PFSK-1 (cell line): Measurements from ENCODE around the gene OOSP4B.

ENCODE experiments used
- POLR2AphosphoS5 ChIP-seq: IDR thresholded peaks from 2 replicates; pipeline ENCODE4 v1.6.1; 2012; ENCODE audit warnings: low read depth, mild to moderate bottlenecking, control low read depth, low read length, moderate library complexity
- REST ChIP-seq, 2 experiments: IDR thresholded peaks; 2 replicates each; pipeline versions ENCODE4 v1.6.1 to v1.8.0; 2011 to 2012; ENCODE audit warnings: low read depth in 2 of 2, low read length in 2 of 2, control low read depth in 1 of 2, inconsistent platforms in 1 of 2, mild to moderate bottlenecking in 1 of 2, moderate library complexity in 1 of 2; ENCODE audit not compliant: insufficient read depth in 1 of 2
- SIN3A ChIP-seq: IDR thresholded peaks from 2 replicates; pipeline ENCODE4 v1.6.1; 2012; ENCODE audit warnings: mild to moderate bottlenecking, low read length, moderate library complexity, borderline replicate concordance; ENCODE audit not compliant: insufficient read depth

DNA sequence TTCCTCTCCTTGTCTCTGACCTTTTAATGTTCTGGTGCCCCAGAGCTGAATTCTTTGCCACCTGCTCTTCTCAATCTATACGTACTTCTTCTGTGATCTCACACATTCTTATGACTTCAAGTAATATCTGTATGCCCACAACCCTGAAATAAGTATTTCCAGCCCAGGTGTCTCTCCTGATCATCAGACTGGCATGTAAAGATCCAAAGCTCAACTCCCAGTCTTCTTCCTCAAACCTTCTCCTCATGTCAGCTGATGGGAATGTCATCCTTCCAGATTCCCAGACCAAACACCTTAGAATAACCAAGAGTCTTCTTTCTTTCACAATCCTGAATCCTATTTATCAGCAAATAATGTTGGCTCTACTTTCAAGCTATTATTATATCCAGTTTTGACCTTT lies 48.8 kb downstream of the OOSP4B start:
- TF ChIP-seq POLR2AphosphoS5 (no peak), REST (IDR thresholded peaks at IDR 0.05; ENCODE audit: insufficient read depth in 1 of 2, low read depth in 2 of 2, low read length in 2 of 2) (no peak), SIN3A (no peak)
